Measurements from ENCODE around the gene CAMK4.
"Not testable (repeated sequence)": the region's sequence is repeated elsewhere in the genome, so short reads cannot be mapped to it uniquely, and the experiment has no call there.

Gene CAMK4

DNA sequence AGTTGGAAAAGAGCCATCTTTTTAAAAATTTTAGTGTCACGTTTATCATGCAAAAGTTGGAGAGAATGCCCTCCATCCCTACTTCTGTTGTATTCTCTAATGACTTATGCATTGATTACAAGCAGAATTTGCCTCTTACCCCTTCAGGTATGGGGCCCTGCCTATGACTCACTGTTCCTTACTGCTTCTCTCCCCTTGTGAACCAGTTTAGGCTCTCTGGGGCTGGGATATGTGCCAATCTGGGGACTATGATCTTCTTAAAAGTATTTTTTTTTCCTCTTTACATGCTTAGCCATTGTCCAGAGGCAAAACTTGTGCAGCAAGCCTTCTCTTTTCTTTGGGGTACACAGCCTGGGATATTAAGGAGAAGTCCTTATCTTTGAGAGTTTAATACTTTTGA, 37.4 kb downstream of the CAMK4 start:
- no peak for DNase-seq

DNA sequence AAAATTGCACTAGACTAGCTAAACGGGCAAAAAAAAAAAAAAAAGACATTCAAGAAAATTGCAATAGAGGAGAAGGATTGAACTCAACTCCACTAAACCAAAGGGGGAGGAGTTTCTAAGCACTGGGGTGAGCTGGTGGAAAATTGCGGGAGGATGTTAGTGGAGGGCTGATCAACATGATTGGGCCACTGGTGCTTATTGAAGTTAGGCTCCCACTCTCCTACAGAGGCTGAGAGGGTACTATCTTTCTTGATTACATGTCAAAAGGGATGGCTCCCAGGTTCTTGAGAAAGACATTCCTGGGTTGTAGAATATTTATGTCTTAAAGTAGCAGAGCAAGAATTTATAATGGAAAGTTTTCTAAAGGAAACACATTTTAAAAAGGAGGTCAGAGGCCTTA, 38.0 kb downstream of the CAMK4 start:
- DNase-seq, result no peak

DNA sequence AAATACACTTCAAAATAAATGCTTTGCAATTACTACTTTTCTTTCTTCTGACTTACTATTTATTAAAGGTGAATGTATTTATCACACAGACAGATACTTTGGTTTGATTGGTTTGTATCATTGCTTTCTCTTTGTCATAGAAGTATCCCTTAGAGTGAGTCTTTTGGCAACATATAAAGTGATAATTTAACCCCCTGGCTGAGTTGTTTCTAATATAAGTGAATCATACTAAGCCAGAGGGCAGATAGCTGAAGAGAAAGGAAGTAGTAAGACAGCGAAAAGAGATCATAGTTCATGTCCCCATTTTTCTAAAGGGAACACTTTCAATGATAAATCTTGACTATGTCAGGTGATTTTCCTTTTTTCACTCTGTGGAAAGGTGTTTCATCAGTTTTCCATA, 38.6 kb downstream of the CAMK4 start:
- no peak for DNase-seq

DNA sequence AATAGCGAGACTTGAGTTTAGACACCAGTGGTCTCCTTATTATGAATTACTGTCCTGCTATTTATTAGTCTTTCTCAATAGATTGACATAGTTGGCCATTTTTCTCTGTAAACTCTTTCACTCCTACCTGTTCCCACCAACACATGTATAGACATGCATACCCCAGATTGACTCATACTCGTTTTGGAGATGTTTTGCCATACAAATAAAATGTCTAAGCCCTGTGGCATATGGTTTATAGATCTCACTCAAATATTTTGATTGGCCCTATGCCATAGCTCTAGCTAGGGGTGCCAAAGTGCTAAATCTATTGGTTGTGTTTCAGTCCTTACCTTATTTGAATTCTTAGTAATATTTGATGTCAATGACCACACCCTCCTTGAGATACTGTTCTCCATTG, 42.3 kb downstream of the CAMK4 start:
- no peak for DNase-seq

DNA sequence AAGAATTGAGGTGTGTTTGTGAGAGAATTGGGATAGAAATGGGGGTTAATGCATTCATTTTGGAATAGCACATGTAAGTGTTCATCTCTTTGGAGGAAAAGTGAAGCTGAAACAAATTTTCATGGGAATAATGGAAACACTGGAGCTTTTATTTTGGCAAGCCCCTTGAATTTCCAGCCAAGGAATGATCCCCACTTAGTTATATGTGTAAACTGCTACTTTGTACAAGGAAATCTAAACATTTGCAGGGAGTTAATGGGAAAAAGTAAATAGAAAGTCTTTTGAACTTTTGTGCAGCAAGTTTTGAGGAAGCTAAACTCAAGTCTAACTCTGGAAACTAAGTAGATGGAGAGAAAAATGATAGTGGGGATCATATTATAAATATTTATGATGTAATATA, 44.1 kb downstream of the CAMK4 start:
- DNase-seq, result no peak

DNA sequence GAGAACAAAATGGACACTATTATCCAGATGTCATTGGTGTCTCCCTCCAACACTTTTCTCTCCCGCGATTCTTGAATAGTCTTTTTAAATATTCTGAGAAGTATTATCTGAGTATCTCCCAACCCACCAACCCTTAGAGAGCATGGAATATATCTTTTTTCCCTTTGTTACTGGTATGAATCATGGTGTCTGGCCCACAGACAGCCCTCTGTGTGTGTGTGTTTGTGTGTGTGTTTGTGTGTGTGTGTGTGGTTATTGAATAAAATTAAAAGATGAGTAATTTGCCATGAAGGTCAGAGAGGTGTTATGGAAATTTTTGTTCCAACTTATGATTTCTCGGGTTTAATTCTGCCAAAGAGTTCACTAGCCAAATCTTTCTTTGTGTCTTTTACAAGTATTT, 47.7 kb downstream of the CAMK4 start:
- DNase-seq, result no peak

DNA sequence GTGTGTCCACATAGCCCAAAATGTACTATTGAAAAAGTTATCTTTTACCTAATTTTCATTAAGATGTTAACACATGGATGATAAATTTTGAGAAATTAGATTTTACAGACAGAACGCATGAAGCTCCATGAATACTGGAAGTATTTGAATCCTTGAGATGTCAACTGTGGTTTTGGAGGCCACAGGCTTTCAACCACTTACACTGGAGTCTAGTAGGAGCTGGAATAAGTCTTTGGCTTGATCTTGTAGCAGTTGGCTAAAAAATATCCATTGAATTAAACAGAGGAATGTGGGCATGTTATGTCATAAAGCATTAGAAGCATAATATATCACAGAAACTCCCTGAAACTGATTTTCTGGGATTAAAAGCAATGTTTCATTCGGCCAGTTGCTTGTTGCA, 52.9 kb downstream of the CAMK4 start:
- no peak for DNase-seq

DNA sequence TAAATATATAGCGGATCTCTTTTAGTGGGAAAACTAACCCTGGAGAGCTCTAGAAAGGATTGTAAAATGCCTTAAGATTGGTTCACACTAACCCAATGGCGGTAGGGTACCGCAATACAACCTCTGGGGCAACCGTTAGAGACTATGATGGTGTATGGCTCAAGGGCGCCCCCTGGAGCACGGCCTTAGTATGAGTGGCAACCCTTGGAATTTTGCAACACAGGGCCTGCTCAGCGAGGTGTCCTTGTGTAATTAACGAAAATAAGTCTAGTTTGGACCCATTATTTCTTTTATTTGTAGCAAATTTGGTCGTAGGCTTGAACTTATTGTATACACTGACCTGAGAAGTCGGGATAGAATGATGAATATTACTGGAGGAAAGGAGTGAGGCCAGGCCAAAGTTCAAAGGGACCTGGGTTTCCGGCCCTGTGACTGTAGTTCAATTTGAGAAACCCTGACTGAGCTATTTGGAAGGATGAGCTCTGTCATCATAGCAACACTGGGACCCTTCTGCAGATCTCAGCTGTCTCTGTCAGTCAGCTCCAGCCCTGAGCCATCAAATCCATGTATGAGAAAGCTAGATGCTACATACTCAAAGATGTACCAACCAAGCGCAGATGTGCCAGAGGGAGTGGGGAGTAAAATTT, 54.8 kb downstream of the CAMK4 start:
- no peak for DNase-seq

DNA sequence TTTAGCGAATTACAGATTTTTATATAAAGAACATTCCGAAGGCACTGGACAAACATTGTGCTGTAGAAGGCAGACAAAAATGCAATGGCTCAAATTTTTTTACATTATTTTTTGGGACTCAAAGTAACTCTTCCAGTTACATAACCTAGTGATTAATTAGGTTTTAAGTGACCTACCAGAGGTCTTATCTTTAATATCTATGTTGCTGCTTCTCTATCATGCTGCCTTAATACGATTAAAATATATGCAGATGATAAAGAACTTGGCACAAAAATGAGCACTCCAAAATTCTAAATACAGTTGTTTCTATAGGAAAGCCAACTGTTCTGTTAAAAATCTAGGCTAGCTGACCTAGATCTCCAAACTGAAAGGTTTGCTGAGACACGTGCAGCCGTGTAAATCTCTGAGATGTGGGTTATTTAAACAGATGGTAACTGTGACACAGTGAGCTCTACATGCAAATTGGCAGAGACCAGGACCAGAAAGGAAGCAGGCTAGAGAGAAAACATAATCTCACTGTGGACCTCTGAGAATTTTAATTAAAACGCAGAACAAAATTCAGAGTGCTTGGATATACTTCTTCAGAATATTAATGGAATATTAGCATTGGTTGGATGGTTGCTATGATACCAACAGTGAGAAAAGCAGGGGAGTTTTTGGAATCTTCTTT, 56.2 kb downstream of the CAMK4 start:
- DNase-seq, result peak; percentile 77 to 91

DNA sequence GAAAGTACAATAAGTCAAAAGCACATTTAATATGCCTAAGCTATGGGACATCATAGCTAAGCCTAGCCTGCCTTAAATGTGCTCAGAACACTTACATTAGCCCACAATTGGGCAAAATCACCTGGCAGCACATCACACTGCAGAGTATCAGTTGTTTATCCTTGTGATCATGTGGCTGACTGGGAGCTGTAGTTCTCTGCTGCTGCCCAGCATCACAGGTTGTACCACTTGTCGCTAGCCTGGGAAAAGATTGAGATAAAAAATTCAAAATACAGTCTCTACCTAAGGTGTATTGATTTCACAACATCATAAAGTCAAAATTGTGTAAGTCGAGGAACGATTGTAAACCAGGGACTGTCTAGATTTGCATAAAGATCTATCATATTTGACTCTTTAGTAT, 58.6 kb downstream of the CAMK4 start:
- DNase-seq, result no peak

DNA sequence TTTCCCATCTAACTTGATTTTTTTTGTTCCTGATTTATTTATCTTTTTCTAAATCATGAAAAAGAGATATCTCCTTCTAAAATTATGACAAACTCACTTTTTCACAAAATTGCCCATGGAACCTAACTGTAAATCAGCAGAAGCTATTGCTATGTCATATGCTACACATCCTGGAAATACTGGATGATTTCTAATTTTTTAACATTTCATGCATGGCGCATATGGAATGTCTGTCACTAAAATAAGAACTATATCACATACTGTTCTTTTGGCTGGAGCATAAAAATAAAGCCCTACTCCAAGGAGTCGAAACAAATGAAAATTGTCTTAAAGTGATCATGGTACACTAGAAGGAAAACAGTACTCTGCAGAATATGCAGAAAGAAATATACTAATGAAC, 60.6 kb downstream of the CAMK4 start:
- no peak for DNase-seq

DNA sequence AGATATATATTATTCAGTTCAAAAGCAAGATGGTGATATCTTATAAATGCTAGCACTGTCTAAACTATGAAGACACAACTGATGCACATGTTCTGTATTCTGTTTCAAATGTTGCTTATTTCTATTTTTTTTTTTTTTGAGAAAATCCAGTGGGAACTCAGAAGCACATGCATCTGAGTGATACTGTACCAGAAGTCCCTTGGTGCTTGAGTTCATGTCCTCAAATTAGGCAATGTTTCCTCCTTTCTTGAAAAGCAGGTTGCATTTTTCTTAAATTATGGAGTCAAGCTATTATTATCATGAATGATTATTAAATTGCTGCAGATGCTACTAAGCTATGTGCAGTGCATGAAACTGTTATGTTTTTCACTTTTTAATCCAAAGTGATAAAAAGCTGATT, 70.4 kb downstream of the CAMK4 start:
- no peak for DNase-seq

DNA sequence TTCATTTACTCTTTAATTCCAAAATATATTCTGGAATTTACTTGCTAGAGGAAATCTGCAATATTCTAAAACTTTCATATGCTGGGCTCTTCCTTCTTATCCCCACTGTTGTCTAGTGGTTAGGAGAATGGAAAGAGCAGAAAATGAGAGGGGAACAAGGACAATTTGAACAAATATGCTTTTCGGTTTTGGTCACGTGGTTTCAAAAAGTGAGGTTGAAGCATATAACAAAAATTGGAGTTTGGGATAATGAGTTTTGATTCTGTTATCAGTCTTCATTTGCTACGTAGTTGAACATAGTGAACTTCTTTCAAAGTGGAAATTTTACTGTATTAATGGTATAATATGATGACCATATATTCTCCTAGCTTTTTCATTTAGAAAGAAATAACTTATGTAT, 71.5 kb downstream of the CAMK4 start:
- DNase-seq, result no peak

DNA sequence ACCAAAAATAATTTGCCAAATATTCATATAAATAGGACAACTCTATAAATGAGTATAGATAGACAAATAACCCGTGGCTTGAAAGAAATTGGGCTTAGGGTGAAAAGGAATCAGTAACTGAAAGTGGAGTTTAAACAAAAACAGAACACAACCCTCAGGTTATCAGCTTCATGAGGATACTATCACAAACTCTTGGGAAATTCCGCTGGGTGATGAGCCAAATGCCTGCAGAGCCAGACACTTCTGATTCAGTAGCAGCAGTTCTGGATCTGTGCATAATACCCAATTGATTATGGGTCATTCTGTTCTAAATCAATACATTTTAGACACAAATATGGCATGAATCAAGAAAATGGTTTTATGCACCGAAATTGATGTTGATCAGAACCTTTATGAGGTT, 72.4 kb downstream of the CAMK4 start:
- DNase-seq, result no peak

DNA sequence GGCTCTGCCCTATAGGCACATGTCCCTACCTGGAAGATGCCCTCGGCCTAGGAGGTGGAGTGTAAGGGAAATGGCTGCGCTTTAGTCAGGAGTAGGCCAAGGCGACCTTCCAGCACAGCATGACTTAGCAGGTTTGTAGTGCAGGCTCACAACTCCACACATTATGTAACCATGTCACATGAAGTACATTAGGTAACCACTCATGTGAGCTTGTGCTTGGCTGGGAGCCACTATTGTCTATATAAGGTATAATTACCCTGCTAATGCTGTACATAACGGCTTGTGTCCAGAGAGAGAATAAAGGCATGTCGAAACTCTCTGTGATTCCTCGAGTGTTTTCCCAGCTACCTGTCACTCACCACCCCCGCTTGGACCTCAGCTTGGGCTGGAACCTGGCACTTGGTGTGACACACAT, 74.9 kb downstream of the CAMK4 start:
- no peak for DNase-seq

DNA sequence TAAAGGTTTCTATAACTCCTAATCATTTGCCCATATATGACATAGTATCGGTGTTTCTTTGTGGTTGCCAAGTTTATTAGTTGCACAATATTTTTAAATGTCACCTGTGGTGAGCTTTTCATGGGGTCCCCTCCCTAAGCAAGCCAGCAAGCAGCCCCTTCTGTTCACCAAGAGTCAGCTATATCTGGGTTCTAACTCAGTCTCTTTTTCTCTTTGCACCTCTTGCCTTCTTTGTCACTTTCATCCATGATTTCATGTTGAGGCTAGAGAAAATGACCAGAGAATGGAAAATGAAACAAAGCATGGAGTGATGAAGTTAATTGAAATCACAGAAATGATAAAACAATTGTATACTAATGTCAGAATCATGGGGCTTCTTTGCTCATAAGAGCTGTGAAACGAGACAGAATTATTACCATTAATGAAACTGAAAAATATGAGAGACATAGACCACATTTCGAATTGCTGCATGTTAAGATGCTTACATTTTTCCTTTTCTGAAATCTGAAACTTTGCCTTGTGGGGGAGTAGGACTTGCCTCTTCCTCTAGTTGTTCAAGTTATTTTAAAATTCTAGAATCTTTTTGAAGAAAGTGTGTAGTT, 75.7 kb downstream of the CAMK4 start:
- no peak for DNase-seq

DNA sequence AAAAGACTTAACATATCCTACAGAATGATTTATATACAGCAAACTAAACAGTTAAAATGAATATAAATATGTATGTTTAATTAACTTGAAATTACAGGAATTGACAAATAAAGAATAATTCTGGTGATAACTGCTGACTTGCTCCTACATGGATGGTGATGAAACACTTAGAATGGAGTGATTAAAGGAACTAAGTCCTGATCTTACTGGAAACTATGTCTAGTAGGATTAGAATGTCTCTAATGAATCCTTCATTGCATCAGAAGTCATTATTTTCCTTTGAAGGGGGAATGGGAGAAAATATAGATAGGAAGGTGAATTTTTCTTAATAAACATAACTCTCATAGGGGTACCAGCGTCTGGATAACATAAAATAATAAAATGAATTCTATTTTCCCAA, 77.1 kb downstream of the CAMK4 start:
- no peak for DNase-seq

DNA sequence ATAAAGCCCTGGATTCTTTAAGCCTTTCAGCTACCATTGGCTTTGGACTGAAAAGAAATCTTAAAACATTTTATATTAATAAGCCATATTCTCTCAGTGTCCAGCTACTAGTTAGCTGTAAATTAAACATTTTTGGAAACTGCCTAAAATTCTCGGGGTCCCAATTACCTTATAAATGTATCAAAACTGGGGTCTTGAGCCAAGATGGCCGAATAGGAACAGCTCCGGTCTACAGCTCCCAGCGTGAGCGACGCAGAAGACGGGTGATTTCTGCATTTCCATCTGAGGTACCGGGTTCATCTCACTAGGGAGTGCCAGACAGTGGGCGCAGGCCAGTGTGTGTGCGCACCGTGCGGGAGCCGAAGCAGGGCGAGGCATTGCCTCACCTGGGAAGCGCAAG, 77.9 kb downstream of the CAMK4 start:
- not testable (repeated sequence) for DNase-seq

DNA sequence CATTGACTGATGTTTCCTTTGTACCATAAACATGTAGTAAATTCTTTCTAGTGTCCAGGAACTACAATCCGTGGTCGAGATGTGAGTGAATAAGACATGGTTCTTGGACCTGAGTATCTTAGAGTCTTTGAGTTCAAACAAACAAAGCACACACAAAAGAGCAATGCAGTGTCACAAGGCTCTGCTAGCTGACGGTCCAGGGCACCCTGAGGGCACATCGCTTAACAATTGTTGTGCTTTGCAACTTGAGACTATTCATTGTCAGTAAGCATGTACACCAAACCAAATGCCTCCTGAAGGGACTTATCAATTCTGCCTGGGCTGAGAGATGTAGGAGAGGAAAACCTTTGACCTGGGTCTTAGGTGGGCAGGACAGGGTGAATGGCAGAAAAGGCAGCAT, 84.8 kb downstream of the CAMK4 start:
- DNase-seq, result no peak

DNA sequence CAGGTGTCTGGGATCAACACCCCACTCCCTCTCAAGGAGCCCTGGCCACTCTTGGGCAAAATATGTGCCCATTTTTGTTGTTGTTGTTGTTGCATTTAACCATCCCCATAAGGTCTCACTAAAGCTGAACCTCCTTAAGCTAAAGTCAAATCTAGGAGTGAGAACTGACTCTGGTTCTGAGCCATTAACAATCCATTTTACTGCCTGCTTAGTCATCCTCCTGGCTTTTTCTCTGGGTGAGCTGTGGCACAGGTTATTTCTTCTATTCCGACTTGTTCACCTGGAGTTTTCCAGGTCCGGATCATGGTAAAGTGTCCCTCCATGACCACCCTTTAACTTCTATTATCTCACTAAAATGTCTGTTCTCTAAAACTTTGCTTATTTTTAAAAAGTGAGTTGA, 85.2 kb downstream of the CAMK4 start:
- no peak for DNase-seq

DNA sequence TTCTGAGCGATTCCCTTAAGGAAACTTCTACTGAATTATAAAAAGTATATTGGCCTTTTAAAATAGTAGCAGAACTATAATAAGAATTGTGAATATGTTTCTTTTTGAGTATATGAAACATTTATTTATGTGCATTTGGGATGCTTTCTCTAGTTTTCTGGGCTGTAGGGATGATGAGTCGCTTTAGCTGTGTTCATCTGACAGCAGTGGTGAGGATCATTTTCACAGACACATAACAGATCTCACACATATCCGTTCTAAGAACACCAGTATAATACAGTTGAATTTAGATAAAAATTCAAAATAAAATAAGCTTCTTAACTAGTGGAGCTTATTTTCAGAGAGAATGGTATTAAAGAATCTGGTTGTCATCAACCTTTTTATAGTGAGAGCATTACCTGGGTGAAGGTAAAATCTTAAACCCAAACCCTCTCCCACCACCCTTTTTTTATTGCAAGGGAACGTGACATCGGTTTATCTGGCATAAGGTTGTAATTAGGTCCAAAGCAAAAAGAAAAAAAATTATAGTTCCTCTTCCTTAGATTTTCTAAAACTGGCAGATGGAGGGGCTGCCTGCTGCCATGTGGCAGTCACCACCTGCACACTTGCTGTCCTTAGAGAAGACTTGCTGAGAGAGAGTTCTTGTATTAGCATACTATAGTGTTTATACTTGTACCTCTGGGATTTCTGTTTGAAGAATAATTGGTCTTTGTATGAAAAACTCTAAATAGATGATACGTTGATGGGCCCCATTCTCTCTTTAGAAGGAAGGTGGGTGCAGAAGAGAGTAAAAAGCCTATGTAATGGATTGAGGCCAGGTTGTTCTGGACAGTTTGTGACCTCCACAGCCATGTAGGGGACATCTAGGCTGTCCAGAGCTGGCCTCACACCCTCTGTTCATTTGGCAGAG, 86.8 kb downstream of the CAMK4 start:
- DNase-seq, result no peak

DNA sequence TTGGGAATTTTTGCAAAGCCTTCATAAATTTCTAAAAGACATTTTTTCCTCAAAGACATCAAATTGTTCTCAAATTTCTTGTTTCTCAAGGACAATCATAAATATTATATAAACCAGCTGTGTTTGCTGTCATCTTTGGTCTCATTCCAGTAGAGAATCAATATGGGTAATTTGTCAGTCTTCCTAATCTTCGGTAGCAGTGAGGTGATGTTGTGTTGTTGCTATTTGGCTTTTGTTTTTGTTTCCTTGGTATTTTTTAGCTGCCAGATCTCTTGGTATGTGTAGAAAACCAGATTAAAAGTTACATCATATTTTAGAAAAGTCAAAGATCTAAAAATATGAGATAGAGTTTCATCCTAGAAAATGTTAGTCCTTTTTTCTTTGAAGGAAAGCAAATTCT, 87.5 kb downstream of the CAMK4 start:
- no peak for DNase-seq

DNA sequence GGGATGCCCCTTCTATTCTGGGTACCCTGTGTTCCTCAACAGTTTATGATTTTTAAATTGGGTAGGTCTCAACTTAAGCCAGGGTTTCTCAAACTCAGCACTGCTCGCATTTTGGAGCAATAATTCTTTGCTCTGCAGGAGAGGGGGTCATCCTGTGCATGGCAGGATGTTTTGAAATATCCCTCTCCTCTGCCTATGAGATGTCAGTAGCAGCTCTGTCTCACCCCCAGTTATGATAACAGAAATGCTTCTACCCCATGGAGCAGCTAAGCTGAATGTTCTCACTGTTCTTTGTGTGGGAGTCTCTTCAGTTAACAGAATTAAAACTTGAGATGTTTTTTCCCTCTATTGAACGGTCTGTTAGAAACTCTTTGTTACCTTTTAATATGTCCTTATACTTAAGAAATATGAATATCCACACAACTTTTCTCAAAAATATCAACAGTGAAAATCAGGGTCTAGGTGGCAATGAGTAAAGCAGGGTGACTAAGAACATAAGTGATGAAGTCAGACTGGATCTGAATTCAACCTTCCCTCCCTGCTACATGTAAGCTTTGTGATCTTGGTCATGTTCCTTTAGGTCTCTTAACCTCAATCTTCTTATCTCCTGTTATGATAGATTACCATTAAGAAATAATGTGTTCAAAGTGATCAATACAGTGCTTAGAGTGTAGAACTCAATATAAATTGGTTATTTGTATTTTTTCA, 89.0 kb downstream of the CAMK4 start:
- no peak for DNase-seq

All from cerebellar nuclear complex (tissue), 1 donor.